Effector memory CD4-positive, alpha-beta T cell (primary cell): ENCODE results near the gene SGIP1.
A peak's percentile ranks its signal among the peaks of the same experiment; 100 is the strongest.

ENCODE experiments used
- DNase-seq, 3 donors: peaks; one replicate each; pipeline ENCODE4 v3.0.0-alpha.2; 2020
- H3K27ac ChIP-seq: 2 replicates; pipeline ENCODE4 v1.7.0; 2013; ENCODE audit warnings: mild to moderate bottlenecking, low read length, moderate library complexity; ENCODE audit not compliant: insufficient read depth, poor library complexity, severe bottlenecking
- H3K27me3 ChIP-seq: replicated peaks from 2 replicates; pipeline ENCODE4 v1.7.0; 2013; ENCODE audit warnings: mild to moderate bottlenecking, low read length; ENCODE audit not compliant: insufficient read depth, control insufficient read depth, poor library complexity, severe bottlenecking
- H3K36me3 ChIP-seq: 2 replicates; pipeline ENCODE4 v1.7.0; 2013; ENCODE audit warnings: mild to moderate bottlenecking, low read length, moderate library complexity; ENCODE audit not compliant: control insufficient read depth, insufficient read depth
- H3K4me1 ChIP-seq: 2 replicates; pipeline ENCODE4 v1.7.0; 2013; ENCODE audit warnings: low read length, mild to moderate bottlenecking; ENCODE audit not compliant: control insufficient read depth, insufficient read depth, poor library complexity, severe bottlenecking
- H3K4me3 ChIP-seq: 2 replicates; pipeline ENCODE4 v1.7.0; 2013; ENCODE audit warnings: low read length, low read depth, mild to moderate bottlenecking; ENCODE audit not compliant: insufficient read depth, poor library complexity, severe bottlenecking
- H3K9me3 ChIP-seq: 2 replicates; pipeline ENCODE4 v1.7.0; 2013; ENCODE audit warnings: mild to moderate bottlenecking, low read length, moderate library complexity; ENCODE audit not compliant: control insufficient read depth

The SGIP1 gene

GRCh38 chr1:66750577-66750976, 216.6 kb downstream of the SGIP1 start:
- no peak overlapping the region for H3K4me3 ChIP-seq
- H3K27ac ChIP-seq, result no peak overlapping the region
- peaks cover 17% of the 10 kb centered on the region for H3K27me3 ChIP-seq
- peaks cover 12% of the 10 kb centered on the region for H3K4me1 ChIP-seq
- no peaks in the 10 kb centered on the region for H3K36me3 ChIP-seq
- DNase-seq, result no peak
- H3K9me3 ChIP-seq, result no peaks in the 10 kb centered on the region

GRCh38 chr1:66751160-66751559, 217.2 kb downstream of the SGIP1 start:
- no peaks in the 10 kb centered on the region for H3K9me3 ChIP-seq
- DNase-seq, result no peak
- no peak overlapping the region for H3K4me3 ChIP-seq
- H3K36me3 ChIP-seq, result no peaks in the 10 kb centered on the region
- peaks cover 17% of the 10 kb centered on the region for H3K27me3 ChIP-seq
- peaks cover 12% of the 10 kb centered on the region for H3K4me1 ChIP-seq
- H3K27ac ChIP-seq, result no peak overlapping the region

- Histone ChIP-seq H3K27ac (no peak within 1 kb of the TSS), H3K27me3 (peaks cover 17% of the 10 kb centered on the region)
- no peak for DNase-seq
These were observed 218.1 kb downstream of the SGIP1 start, which contains the start of gene DYNLT5 for GRCh38 chr1:66752000-66752592. Gene DYNLT5 (plus strand): TSS chr1:66752459. CDS start chr1:66754659, 2,200 bp downstream.

GRCh38 chr1:66752671-66753371, 218.9 kb downstream of the SGIP1 start:
- H3K27me3 ChIP-seq, result peaks cover 17% of the 10 kb centered on the region
- no peak overlapping the region for H3K4me3 ChIP-seq
- H3K27ac ChIP-seq, result no peak overlapping the region
- H3K4me1 ChIP-seq, result peaks cover 12% of the 10 kb centered on the region
- no peaks in the 10 kb centered on the region for H3K36me3 ChIP-seq
- DNase-seq, result no peak
- H3K9me3 ChIP-seq, result no peaks in the 10 kb centered on the region

More at GRCh38 chr1:66752000-66752592, 218.1 kb downstream of the SGIP1 start, which contains the start of gene DYNLT5:
- Histone ChIP-seq H3K4me1 (peaks cover 12% of the 10 kb centered on the region), H3K36me3 (no peaks in the 10 kb centered on the region), H3K9me3 (no peaks in the 10 kb centered on the region), H3K4me3 (peak within 1 kb of the TSS; percentile 19)

- Histone ChIP-seq H3K27me3 (peaks cover 3% of the 10 kb centered on the region), H3K27ac (no peak overlapping the region), H3K36me3 (no peaks in the 10 kb centered on the region), H3K4me1 (no peaks in the 10 kb centered on the region), H3K9me3 (no peaks in the 10 kb centered on the region), H3K4me3 (no peak overlapping the region)
- DNase-seq, result no peak
These were observed 223.8 kb downstream of the SGIP1 start for GRCh38 chr1:66757722-66758240.

- no peaks in the 10 kb centered on the region for H3K9me3 ChIP-seq
- H3K4me1 ChIP-seq, result no peaks in the 10 kb centered on the region
- H3K36me3 ChIP-seq, result no peaks in the 10 kb centered on the region
- no peak overlapping the region for H3K4me3 ChIP-seq
- no peak overlapping the region for H3K27ac ChIP-seq
- peaks cover 3% of the 10 kb centered on the region for H3K27me3 ChIP-seq
- no peak for DNase-seq
These were observed 224.3 kb downstream of the SGIP1 start for GRCh38 chr1:66758241-66758755.

GRCh38 chr1:66760506-66760905, 226.6 kb downstream of the SGIP1 start:
- H3K36me3 ChIP-seq, result no peaks in the 10 kb centered on the region
- no peak for DNase-seq
- no peaks in the 10 kb centered on the region for H3K27me3 ChIP-seq
- no peaks in the 10 kb centered on the region for H3K9me3 ChIP-seq
- no peaks in the 10 kb centered on the region for H3K4me1 ChIP-seq
- no peak overlapping the region for H3K4me3 ChIP-seq
- H3K27ac ChIP-seq, result no peak overlapping the region

GRCh38 chr1:66761221-66761620, 227.3 kb downstream of the SGIP1 start:
- no peaks in the 10 kb centered on the region for H3K27me3 ChIP-seq
- no peak for DNase-seq
- no peak overlapping the region for H3K4me3 ChIP-seq
- H3K27ac ChIP-seq, result no peak overlapping the region
- H3K36me3 ChIP-seq, result no peaks in the 10 kb centered on the region
- no peaks in the 10 kb centered on the region for H3K4me1 ChIP-seq
- H3K9me3 ChIP-seq, result no peaks in the 10 kb centered on the region

- H3K9me3 ChIP-seq, result no peaks in the 10 kb centered on the region
- peaks cover 4% of the 10 kb centered on the region for H3K4me1 ChIP-seq
- no peak overlapping the region for H3K4me3 ChIP-seq
- H3K27me3 ChIP-seq, result no peaks in the 10 kb centered on the region
- H3K27ac ChIP-seq, result no peak overlapping the region
- no peaks in the 10 kb centered on the region for H3K36me3 ChIP-seq
- DNase-seq, result peak in 1 of 3 donors; percentile 24
These were observed 231.1 kb downstream of the SGIP1 start for GRCh38 chr1:66764994-66765578.

- Histone ChIP-seq H3K4me3 (no peak overlapping the region), H3K4me1 (peaks cover 4% of the 10 kb centered on the region), H3K9me3 (no peaks in the 10 kb centered on the region), H3K27me3 (no peaks in the 10 kb centered on the region), H3K27ac (no peak overlapping the region), H3K36me3 (no peaks in the 10 kb centered on the region)
- DNase-seq, result no peak
These were observed 233.7 kb downstream of the SGIP1 start for GRCh38 chr1:66767626-66768025.
